Activated CD4-positive, alpha-beta T cell treated with anti-CD3 and anti-CD28 coated beads, Interleukin-2, amount 10 ng/mL, durations not matched to agents 24 days and 14 days (primary cell): ENCODE measurements around the gene KSR2. TPM values are rescaled to one million over a fixed set of nuclear protein-coding genes. Genes with fewer than 3 reads are reported as not detected.

Experiments
- DNase-seq: peaks from one replicate; pipeline ENCODE4 v3.0.0; 2022
- H3K27ac Mint-ChIP-seq: one replicate; pipeline ENCODE4 v1.8.0; 2022; ENCODE audit warnings: mild to moderate bottlenecking, mixed read lengths
- H3K27me3 Mint-ChIP-seq: one replicate; pipeline ENCODE4 v1.8.0; 2022; ENCODE audit warnings: mixed read lengths
- H3K36me3 Mint-ChIP-seq: one replicate; pipeline ENCODE4 v1.8.0; 2022; ENCODE audit warnings: low read depth, mild to moderate bottlenecking, mixed read lengths
- H3K4me1 Mint-ChIP-seq: one replicate; pipeline ENCODE4 v1.8.0; 2021; ENCODE audit warnings: mixed read lengths
- H3K4me3 Mint-ChIP-seq: one replicate; pipeline ENCODE4 v1.8.0; 2022; ENCODE audit warnings: mild to moderate bottlenecking, moderate library complexity, mixed read lengths
- H3K9me3 Mint-ChIP-seq: one replicate; pipeline ENCODE4 v1.8.0; 2021; ENCODE audit warnings: mixed read lengths
- intact Hi-C: fragments of 100-400 bp; cut with micrococcal nuclease; formaldehyde crosslinking; loops from one replicate; pipeline ENCODE4 v1.15.1; 2023
- total RNA-seq: library from RNA; stranded (reverse); gene quantifications from 2 replicates; pipeline ENCODE4 v1.2.3, GENCODE V29; 2022

The KSR2 gene
- total RNA-seq, 1 donor from 2014 or later: 0.02 TPM

GRCh38 chr12:117986705-117987469 is 18.1 kb upstream of the KSR2 start:
- Mint-ChIP-seq H3K9me3 (no peaks in the 10 kb centered on the region), H3K27me3 (no peaks in the 10 kb centered on the region), H3K4me3 (no peak overlapping the region), H3K27ac (no peak overlapping the region), H3K36me3 (no peaks in the 10 kb centered on the region), H3K4me1 (no peaks in the 10 kb centered on the region)
- DNase-seq: no peak
- intact Hi-C loops: no loop called here

GRCh38 chr12:117985182-117985581 is 16.4 kb upstream of the KSR2 start:
- Mint-ChIP-seq H3K4me1 (no peaks in the 10 kb centered on the region), H3K36me3 (no peaks in the 10 kb centered on the region), H3K9me3 (no peaks in the 10 kb centered on the region), H3K27me3 (peaks cover 2% of the 10 kb centered on the region), H3K27ac (no peak overlapping the region), H3K4me3 (no peak overlapping the region)
- no peak for DNase-seq
- intact Hi-C loops: no loop called here

DNA sequence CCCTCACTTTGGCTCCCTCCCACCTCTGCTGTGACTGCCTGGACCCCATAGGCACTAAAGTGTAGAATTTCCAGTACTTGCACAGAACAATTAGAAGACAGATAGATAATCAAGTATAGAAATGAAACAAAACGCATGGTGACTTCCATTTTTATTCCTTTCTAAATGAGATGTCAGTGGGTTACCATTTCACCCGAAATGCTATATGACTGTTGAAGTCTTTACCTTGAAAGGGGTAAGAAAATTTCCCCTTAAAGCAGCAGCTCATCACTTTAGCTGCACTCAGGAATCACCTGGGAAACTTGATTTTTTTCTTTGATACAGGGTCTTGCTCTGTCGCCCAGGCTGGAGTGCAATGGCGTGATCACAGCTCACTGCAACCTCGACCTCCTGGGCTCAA is 12.5 kb upstream of the KSR2 start:
- no peak for DNase-seq
- intact Hi-C loops: no loop called here
- H3K4me1 Mint-ChIP-seq: no peaks in the 10 kb centered on the region
- H3K27me3 Mint-ChIP-seq: peaks cover 2% of the 10 kb centered on the region
- H3K4me3 Mint-ChIP-seq: no peak overlapping the region
- H3K36me3 Mint-ChIP-seq: no peaks in the 10 kb centered on the region
- no peaks in the 10 kb centered on the region for H3K9me3 Mint-ChIP-seq
- no peak overlapping the region for H3K27ac Mint-ChIP-seq

DNA sequence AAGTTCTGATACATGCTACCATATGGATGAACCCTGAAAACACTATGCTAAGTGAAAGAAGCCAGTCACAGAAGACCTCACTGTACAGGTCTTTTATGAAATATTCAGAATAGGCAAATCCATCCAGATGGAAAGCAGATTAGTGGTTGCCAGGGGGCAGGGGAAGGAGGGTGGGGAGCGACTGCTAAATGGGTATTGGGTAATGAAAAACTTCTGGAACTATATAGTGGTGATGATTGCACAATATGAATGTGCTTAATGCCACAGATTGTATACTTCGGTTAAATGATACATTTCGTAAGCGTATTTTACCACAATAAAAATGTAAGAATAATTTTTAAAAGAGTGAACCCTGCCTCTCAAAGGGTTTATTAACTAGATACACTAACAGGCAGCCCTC is 11.8 kb upstream of the KSR2 start:
- Mint-ChIP-seq H3K36me3 (no peaks in the 10 kb centered on the region), H3K4me3 (no peak overlapping the region), H3K4me1 (no peaks in the 10 kb centered on the region), H3K9me3 (no peaks in the 10 kb centered on the region), H3K27me3 (peaks cover 2% of the 10 kb centered on the region), H3K27ac (no peak overlapping the region)
- DNase-seq: no peak
- intact Hi-C loops: no loop called here

DNA sequence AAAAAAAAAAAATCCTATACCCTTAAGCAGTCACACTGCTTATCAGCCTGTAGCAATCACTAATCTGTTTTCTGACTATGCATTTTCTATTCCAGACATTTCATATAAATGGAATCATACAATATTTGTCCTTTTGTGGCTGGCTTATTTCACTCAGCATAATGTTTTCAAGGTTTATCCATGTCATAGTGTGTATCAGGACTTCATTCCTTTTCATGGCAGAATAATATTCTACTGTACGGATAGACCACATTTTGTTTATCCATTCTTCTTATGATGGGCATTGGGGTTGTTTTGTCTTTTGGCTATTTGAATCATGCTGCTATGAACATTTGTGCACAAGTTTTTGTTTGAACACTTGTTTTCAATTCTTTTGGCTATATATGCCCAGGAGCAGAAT is 8.6 kb upstream of the KSR2 start:
- no peak overlapping the region for H3K27ac Mint-ChIP-seq
- intact Hi-C loops: no loop called here
- DNase-seq: no peak
- H3K9me3 Mint-ChIP-seq: no peaks in the 10 kb centered on the region
- H3K27me3 Mint-ChIP-seq: peaks cover 2% of the 10 kb centered on the region
- H3K36me3 Mint-ChIP-seq: no peaks in the 10 kb centered on the region
- no peaks in the 10 kb centered on the region for H3K4me1 Mint-ChIP-seq
- no peak overlapping the region for H3K4me3 Mint-ChIP-seq

DNA sequence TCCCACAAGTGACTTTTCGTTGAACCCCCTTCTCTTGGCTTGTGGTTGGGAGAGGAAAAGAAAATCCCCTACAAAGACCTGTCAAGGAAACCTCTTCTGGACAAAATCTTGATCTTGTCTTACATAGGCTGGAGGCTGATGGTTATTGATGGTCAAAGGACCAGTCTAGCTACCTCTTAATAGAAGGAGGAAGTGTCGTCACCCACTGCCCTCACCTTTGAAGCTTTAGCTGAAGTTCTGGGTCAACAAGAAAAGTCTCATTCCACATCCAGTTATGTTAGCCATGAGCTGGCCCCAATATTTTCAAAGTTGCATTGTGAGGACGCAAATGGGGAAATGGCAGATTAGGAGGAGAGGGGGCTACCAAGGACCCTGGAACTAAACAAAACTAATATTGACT is 6.2 kb upstream of the KSR2 start:
- peaks cover 8% of the 10 kb centered on the region for H3K9me3 Mint-ChIP-seq
- no peaks in the 10 kb centered on the region for H3K4me1 Mint-ChIP-seq
- DNase-seq: no peak
- no peaks in the 10 kb centered on the region for H3K36me3 Mint-ChIP-seq
- H3K27ac Mint-ChIP-seq: no peak overlapping the region
- peaks cover 7% of the 10 kb centered on the region for H3K27me3 Mint-ChIP-seq
- intact Hi-C loops: no loop called here
- H3K4me3 Mint-ChIP-seq: no peak overlapping the region

DNA sequence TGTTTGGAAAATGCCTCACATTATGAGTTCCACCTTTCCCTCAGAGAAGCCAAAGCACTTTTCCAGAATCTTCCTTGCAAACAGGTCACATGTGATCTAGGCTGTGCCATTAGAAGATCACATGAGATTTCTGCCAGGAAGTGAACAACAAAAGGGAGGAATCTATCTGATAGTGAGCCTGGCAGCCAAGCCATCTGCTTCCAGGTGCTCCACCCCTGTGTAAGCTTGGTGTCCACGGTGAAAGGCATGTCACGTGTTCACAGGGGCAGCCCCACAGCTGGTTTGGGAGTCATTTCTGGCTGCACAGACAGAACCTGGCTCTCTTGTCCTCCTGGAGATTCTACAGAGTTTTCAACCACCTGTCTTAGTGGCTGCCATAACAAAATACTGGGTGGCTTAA is 3.5 kb upstream of the KSR2 start:
- peaks cover 3% of the 10 kb centered on the region for H3K36me3 Mint-ChIP-seq
- no peak for DNase-seq
- no peak overlapping the region for H3K4me3 Mint-ChIP-seq
- peaks cover 9% of the 10 kb centered on the region for H3K4me1 Mint-ChIP-seq
- H3K9me3 Mint-ChIP-seq: peaks cover 8% of the 10 kb centered on the region
- H3K27me3 Mint-ChIP-seq: peaks cover 24% of the 10 kb centered on the region
- intact Hi-C loops: no loop called here
- H3K27ac Mint-ChIP-seq: no peak overlapping the region

DNA sequence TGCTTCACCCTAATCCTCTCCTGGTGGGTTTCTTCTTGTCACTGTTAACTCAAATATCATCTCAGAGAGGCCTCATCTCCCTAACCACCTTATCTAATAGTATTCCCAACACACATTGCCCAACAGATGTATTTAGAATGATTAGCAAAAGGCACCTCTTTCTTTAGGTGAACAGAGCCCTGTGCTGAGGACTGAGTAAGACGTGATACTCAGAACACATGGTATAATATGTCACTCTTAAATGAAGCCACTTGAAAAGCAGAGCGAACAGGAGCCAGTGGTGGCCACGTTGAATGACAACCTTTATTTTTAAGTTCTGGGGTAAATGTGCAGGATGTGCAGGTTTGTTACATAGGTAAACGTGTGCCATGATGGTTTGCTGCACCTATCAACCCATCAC is 1.5 kb upstream of the KSR2 start:
- intact Hi-C loops: no loop called here
- Mint-ChIP-seq H3K27ac (no peak overlapping the region), H3K4me3 (no peak overlapping the region), H3K4me1 (peaks cover 9% of the 10 kb centered on the region), H3K27me3 (peaks cover 38% of the 10 kb centered on the region), H3K36me3 (peaks cover 3% of the 10 kb centered on the region), H3K9me3 (peaks cover 8% of the 10 kb centered on the region)
- no peak for DNase-seq

- DNase-seq: no peak
- Mint-ChIP-seq H3K4me3 (peak overlapping the region; percentile 85), H3K36me3 (peaks cover 3% of the 10 kb centered on the region), H3K4me1 (peaks cover 9% of the 10 kb centered on the region), H3K9me3 (peaks cover 8% of the 10 kb centered on the region), H3K27ac (no peak overlapping the region), H3K27me3 (peaks cover 39% of the 10 kb centered on the region)
- intact Hi-C loops: loop anchor here (5.0 kb wide), 1 partner anchor 49 kb away; the partner anchor contains the start of gene RFC5
Observed at GRCh38 chr12:117968151-117968789, 520 bp downstream of the KSR2 start.

DNA sequence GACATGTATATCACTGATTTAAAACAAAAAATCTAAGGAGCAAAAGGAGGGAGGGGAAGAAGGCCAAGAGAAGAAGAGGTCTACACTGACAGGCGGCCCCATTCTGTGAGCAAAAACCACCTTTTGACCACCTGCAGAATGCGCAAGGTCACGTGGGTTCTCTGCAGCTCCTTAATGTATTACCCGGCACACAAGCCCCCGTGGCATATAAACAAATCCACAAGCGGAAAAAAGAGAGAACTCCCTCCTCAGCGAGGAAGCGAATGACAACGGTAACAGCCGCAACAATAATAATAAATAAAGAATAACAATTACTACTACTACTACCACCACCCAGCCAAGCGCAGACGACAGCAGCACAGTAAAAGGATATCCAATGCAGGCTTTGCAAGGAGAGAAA is 1.3 kb downstream of the KSR2 start:
- H3K4me1 Mint-ChIP-seq: peaks cover 9% of the 10 kb centered on the region
- peaks cover 8% of the 10 kb centered on the region for H3K9me3 Mint-ChIP-seq
- H3K36me3 Mint-ChIP-seq: peaks cover 3% of the 10 kb centered on the region
- no peak for DNase-seq
- no peak overlapping the region for H3K27ac Mint-ChIP-seq
- H3K4me3 Mint-ChIP-seq: peak overlapping the region; percentile 29
- peaks cover 39% of the 10 kb centered on the region for H3K27me3 Mint-ChIP-seq
- intact Hi-C loops: loop anchor here (5.0 kb wide), 1 partner anchor 50 kb away; the partner anchor contains the start of gene RFC5

GRCh38 chr12:117967043-117967442 is 1.7 kb downstream of the KSR2 start:
- peaks cover 8% of the 10 kb centered on the region for H3K9me3 Mint-ChIP-seq
- peaks cover 9% of the 10 kb centered on the region for H3K4me1 Mint-ChIP-seq
- H3K27ac Mint-ChIP-seq: no peak overlapping the region
- peak overlapping the region; percentile 29 for H3K4me3 Mint-ChIP-seq
- intact Hi-C loops: loop anchor here (5.0 kb wide), 1 partner anchor 50 kb away; the partner anchor contains the start of gene RFC5
- no peak for DNase-seq
- H3K27me3 Mint-ChIP-seq: peaks cover 39% of the 10 kb centered on the region
- H3K36me3 Mint-ChIP-seq: peaks cover 3% of the 10 kb centered on the region

DNA sequence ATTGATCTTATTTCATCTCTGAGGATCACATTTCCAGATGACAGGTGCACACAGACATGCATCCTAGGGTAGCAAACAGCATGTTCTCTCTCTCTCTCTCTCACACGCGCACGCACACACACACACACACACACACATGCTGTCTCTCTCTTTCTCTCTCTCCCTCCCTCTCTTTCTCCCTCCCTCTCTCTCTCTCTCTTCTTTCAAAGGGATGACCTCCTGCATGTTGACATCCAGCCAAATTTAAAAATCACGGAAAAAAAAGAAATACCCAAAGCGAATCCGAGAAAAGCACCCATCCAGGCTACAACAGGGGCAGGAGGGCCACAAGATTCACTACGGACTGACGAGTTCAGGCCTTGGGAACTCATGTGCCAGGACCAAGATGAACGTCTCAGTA is 2.3 kb downstream of the KSR2 start:
- Mint-ChIP-seq H3K27me3 (peaks cover 40% of the 10 kb centered on the region), H3K4me3 (no peak overlapping the region), H3K4me1 (peaks cover 9% of the 10 kb centered on the region), H3K9me3 (peaks cover 8% of the 10 kb centered on the region), H3K36me3 (peaks cover 3% of the 10 kb centered on the region), H3K27ac (no peak overlapping the region)
- intact Hi-C loops: loop anchor here (5.0 kb wide), 1 partner anchor 51 kb away; the partner anchor contains the start of gene RFC5
- DNase-seq: no peak

DNA sequence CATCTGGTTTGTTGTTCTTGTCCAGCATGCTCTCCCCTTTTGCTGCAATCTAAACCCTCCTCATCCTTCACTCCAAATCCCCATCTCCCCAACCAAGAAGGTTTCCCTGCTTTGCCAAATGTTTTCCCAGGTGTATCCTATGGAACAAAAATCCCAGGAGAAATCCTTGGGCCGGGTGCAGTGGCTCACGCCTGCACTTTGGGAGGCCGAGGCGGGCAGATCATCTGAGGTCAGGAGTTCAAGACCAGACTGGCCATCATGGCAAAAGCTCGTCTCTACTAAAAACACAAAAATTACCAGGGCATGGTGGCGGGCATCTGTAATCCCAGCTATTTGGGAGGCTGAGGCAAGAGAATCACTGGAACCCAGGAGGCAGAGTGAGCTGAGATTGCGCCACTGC is 5.0 kb downstream of the KSR2 start:
- peaks cover 30% of the 10 kb centered on the region for H3K27me3 Mint-ChIP-seq
- no peaks in the 10 kb centered on the region for H3K9me3 Mint-ChIP-seq
- no peak overlapping the region for H3K4me3 Mint-ChIP-seq
- no peak overlapping the region for H3K27ac Mint-ChIP-seq
- peaks cover 6% of the 10 kb centered on the region for H3K4me1 Mint-ChIP-seq
- no peaks in the 10 kb centered on the region for H3K36me3 Mint-ChIP-seq
- no peak for DNase-seq
- intact Hi-C loops: no loop called here

- H3K27me3 Mint-ChIP-seq: no peaks in the 10 kb centered on the region
- no peaks in the 10 kb centered on the region for H3K9me3 Mint-ChIP-seq
- H3K4me1 Mint-ChIP-seq: no peaks in the 10 kb centered on the region
- intact Hi-C loops: no loop called here
- H3K4me3 Mint-ChIP-seq: no peak overlapping the region
- H3K27ac Mint-ChIP-seq: no peak overlapping the region
- H3K36me3 Mint-ChIP-seq: no peaks in the 10 kb centered on the region
- DNase-seq: no peak
Observed at GRCh38 chr12:117936722-117937484, 31.9 kb downstream of the KSR2 start.
